ENCODE measurements around the gene KRTAP5-11.
"Not testable (repeated sequence)": the region's sequence is repeated elsewhere in the genome, so short reads cannot be mapped to it uniquely, and the experiment has no call there.

Gene KRTAP5-11

DNA sequence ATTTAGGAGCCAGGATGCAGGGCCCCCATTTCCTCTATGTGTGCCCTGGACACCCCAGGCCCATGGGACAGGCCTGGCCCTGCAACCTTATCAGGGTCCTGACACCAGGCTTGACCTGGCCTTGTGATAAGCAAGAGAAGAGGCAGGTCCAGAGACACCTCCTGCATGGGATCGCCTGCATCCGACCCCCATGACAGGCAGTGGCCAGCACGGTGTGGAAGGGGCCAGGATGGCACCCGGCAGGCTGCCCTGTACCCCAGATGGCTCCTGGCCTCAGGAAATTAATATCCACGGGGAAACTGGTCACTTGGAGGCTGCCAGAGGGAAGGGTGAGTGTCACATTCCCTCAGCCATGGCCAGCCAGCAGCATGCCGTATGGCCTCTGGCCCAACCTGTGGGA, 27.7 kb downstream of the KRTAP5-11 start:
- DNase-seq: no peak

DNA sequence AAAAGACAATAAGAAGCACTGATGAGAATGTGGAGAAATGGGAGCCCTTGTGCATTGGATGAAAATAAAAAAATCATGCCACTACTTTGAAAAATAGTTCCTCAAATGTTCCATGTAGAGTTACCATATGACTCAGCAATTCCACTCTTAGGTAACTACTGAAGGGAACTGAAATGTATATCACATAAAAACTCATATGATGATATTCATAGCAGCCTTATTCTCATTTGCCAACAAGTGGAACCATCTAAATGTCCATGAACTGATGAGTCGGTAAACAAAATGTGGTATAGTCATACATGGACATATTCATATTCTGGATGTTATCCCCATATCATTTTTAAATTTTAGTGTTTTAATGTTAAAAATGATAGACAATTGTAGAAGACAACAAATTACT, 31.0 kb downstream of the KRTAP5-11 start:
- no peak for DNase-seq

DNA sequence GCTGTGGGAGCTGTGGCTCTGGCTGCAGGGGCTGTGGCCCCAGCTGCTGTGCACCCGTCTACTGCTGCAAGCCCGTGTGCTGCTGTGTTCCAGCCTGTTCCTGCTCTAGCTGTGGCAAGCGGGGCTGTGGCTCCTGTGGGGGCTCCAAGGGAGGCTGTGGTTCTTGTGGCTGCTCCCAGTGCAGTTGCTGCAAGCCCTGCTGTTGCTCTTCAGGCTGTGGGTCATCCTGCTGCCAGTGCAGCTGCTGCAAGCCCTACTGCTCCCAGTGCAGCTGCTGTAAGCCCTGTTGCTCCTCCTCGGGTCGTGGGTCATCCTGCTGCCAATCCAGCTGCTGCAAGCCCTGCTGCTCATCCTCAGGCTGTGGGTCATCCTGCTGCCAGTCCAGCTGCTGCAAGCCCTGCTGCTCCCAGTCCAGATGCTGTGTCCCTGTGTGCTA, 33.9 kb downstream of the KRTAP5-11 start:
- DNase-seq: no peak

DNA sequence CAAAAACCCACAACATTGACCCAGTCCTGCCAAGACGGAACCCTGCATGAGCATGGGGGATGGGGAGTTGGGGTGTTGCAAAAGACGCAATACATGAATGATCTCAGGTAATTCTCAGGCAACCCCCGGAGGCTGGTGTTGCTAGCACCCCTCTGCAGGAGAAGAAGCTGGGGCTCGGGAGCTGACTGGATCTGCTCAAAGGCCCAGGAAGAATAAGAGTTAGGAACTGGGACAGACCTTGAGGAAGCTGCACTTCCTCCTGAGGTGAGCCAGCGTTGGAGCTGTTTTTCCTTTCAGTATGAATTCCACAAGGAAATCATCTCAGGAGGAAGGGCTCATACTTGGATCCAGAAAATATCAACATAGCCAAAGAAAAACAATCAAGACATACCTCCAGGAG, 34.6 kb downstream of the KRTAP5-11 start, which contains the start of gene KRTAP5-9:
KRTAP5-9 (plus strand) TSS at position 301 of the 400 bp plus-strand sequence. CDS start 238 bp downstream, outside the sequence.
- no peak for DNase-seq

DNA sequence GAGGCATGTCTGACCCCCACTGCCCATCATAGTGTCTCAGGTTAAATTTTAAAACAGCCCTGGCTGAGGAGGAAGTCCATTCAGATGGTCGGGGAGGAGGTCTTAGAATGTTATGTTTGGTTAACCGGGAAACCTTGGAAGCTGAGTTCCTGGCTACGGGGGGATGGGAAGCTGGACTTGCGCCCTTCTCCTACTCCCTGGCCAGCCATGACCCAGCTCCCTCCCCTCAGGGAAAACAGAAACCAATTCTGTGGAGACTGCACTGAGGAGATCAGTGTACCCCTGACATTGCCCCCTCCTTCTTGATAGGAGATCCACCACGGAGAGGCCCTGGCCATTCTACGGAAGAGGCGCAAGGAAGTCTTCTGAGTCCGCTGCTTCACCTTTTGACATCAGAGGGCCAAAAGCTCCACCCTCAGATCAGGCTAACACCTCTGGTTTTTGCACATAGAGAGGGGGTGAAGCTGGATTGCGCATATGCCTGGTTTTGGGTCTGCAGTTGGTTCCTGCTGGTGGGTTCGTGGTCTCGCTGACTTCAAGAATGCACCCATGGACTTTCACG, 37.2 kb downstream of the KRTAP5-11 start:
- no peak for DNase-seq

DNA sequence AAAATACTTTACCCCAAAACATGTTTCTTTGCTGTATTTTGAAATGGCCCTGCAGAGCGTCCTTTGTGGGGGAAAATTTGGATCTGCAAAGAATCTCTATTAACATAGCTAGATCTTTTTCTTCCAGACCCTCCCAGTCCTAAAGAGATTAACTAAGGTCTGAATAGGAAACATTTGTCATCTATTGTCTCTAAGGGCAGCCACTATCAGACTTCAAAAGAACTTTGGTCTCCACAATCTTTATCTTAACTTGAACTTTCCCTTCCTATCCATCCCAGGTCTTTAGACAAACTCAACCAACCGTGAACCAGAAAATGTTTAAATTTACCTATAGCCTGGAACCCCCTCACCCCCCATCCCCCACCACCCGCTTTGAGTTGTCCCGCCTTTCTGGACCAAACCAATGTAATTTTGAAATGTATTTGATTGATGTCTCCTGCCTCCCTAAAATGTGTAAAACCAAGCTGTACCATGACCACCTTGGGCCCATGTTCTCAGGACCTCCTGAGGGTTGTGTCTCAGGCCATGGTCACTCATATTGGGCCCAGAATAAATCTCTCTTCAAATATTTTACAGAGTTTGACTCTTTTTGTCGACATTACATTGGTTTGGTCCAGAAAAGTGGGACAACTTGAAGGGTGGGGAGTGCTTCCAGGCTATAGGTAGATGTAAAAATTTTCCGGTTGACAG, 38.0 kb downstream of the KRTAP5-11 start:
- DNase-seq: no peak

DNA sequence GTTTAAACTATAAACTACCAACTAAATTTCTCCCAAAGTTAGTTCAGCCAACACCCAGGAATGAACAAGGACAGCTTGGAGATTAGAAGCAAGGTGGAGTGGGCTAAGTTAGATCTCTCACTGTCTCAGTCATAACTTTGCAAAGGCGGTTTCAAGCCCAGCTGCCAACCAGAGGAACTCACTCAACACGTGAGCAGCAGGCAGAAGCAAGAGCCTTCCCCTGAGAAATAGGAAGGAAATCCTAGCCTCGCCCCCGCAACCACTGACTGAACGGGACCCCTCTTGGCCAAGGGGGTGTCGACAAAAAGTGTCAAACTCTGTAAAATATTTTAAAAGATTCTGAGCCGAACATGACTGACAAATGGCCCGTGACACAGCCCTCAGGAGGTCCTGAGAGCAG, 38.8 kb downstream of the KRTAP5-11 start:
- DNase-seq: no peak

DNA sequence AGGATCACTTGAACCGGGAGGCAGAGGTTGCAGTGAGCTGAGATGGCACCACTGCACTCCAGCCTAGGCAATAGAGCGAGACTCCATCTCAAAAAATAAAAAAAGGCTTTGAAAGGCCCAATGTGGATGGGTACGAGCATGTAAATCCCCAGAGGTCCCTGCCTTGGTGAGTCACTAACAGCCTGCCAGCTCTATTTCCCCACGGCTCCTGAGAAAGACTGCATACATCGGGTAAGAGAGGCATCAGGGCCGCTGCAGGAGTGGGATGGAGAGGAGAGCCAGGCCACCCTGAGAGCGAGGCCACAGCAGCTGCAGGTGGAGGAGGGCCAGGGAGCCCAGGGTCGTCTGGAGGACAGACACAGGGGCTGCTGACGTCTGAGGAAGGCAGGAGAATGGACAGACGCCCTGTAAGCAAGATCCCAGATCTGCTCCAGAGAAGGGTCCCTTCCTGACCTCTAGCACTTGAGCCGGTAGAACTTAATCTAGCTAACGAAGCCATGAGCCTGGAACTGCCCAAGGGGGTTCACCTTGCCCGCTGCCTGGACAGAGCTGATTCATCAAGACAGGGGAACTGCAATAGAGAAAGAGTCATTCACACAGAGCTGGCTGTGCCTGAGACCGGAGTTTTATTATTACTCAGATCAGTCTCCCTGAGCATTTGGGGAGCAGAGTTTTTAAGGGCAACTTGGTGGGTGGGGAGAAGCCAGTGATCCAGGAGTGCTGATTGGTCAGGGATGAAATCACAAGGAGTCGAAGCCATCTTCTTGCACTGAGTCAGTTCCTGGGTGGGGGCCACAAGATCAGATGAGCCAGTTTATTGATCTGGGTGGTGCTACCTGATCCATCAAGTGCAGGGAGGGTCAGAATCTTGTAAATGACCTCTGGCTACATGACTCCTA, 39.5 kb downstream of the KRTAP5-11 start:
- DNase-seq: no peak

DNA sequence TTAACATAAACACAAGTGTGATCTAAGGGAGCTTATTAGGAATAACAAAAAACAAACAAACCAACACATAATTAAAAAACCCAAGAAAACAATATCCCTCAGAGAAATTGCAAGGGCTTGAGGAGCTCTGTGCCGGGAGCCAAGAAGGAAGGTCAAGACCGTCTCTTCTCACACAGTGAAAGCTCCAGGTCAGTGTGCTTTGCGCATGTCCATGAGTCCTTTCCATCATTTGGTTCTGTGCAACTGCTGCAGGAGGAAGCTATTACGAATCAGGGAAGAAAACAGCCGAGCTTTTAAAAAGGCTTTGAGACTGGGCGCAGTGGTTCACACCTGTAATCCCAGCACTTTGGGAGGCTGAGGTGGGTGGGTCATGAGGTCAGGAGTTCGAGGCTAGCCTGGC, 40.3 kb downstream of the KRTAP5-11 start:
- no peak for DNase-seq

DNA sequence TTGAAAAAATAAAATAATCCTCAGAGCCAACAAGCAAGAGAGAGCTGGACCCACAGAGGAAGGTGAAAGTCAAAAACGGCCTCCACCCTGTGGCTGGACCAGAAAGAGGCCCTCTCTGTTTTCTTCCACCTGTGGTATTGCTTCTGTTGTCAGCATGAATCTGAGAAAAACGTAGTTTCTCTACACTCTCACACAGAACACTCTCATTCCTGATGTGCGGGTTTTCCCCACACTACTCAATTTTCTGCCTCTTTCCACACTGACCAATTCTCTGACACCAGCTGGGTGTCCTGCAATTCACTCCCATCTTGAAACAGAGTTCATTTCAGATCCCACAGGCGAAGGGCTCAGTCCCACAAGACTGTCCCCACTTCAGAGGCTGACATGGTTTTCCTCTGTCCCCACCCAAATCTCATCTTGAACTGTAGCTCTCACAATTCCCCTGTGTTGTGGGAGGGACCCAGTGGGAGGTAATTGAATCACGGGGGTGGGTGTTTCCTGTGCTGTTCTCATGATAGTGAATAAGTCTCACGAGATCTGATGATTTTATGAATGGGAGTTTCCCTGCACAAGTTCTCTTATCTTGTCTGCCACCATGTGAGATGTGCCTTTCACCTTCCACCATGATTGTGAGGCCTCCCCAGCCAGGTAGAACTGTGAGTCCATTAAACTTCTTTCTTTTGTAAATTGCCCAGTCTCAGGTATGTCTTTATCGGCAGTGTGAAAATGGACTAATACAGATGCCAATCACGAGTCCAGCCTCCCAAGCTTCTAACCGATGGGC, 42.0 kb downstream of the KRTAP5-11 start:
- DNase-seq: not testable (repeated sequence)

DNA sequence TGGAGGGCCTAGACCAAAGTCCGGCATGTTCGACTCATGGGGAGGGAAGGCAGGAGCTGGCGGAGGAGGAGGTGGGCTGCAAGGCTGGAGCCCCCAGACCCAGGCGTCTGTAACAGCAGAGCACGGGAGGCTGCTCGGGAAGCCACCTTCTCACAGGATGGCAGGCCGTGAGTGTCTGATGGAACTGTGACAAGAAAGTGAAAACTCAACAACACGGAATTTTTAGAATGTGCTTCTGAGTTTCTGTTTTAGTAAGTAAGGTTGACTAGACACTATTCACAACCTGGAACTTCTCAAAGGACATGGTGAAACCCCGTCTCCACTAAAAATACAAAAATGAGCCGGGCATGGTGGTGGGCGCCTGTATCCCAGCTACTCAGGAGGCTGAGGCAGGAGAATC, 42.7 kb downstream of the KRTAP5-11 start:
- DNase-seq: not testable (repeated sequence)

DNA sequence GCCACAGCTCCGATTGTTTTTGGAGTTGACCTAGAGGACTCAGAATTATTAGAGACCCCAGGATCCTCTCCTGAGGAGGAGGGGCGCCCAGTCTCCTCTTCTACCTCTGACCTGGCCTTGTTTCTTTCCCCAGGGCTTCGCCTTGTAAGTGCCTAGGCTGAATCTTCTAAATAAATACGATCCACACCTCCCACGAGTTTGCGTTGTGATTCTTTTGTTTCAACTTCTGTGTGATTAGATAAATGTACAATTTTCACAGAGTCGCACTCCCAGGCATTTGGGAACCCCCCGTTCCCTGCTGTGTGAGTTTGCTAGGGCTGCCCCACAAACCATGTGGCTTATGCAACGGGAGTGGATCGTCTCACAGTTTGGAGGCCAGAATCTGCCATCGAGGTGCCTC, 43.7 kb downstream of the KRTAP5-11 start:
- DNase-seq: no peak

DNA sequence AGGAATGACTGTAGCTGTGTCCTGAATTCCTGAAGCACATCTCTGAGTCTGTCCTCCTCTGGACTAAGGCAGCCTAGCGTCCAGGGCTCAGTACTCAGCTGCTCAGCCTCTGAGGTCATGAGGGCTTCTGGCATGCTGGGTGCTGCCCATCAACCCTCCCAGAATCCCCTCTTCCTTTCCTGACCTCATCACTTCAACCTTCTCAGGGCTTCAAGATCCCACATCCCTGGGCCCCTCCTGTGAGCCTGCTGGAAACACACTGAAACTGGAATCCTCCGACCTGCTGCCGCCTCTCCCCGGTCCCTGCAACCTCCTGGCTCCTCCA, 44.0 kb downstream of the KRTAP5-11 start:
- DNase-seq: no peak

DNA sequence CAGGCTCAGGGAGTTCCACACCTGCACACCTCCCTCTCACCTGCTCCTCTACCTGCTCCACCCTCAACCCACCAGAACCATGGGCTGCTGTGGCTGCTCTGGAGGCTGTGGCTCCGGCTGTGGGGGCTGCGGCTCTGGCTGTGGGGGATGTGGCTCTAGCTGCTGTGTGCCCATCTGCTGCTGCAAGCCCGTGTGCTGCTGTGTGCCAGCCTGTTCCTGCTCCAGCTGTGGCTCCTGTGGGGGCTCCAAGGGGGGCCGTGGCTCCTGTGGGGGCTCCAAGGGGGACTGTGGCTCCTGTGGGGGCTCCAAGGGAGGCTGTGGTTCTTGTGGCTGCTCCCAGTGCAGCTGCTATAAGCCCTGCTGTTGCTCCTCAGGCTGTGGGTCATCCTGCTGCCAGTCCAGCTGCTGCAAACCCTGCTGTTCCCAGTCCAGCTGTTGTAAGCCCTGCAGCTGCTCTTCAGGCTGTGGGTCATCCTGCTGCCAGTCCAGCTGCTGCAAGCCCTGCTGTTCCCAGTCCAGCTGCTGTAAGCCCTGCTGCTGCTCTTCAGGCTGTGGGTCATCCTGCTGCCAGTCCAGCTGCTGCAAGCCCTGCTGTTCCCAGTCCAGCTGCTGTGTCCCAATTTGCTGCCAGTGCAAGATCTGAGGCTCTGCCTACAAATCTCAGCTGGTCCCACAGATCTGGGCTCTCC, 44.6 kb downstream of the KRTAP5-11 start, which contains the start of gene KRTAP5-8:
KRTAP5-8 (plus strand) TSS at position 49 of the 689 bp plus-strand sequence; CDS start at position 80, 31 bp downstream.
- not testable (repeated sequence) for DNase-seq

DNA sequence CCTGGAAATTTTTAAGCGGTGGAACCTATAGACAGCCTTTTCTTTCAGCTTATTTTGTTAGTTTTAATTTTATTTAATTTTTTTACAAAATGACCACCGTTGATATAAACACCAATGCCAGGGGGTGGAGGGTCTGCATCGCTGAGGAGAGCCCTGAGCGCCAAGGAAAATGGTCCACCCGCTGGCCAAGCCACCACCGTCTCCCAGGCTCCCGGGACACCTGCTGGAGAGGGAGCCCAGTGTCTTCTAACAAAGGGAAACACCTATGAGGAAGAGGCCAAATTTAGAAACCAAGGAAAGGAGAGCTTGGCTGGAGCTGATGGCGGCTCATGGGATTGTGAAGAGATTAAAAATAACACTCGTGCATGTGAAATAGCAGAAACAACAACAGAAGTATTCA, 45.1 kb downstream of the KRTAP5-11 start:
- DNase-seq: no peak

DNA sequence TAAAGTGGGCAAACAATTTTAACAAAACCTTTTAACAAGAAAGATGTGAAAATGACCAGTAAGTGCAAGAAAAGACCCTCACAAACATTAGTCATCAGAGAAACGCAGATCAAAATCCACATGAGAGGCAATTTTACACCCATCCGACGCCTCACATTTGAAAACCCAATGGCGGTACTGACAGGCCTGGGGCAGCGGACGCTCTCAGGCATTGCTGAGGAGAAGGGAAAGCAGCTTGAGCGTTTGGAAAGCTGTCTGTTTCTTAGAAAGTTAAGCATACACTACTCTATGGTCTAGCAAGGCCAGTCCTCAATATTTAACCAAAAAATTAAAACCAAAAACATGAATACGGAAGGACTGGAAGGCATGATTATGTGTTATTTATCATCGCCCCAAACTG, 46.9 kb downstream of the KRTAP5-11 start:
- DNase-seq: no peak

DNA sequence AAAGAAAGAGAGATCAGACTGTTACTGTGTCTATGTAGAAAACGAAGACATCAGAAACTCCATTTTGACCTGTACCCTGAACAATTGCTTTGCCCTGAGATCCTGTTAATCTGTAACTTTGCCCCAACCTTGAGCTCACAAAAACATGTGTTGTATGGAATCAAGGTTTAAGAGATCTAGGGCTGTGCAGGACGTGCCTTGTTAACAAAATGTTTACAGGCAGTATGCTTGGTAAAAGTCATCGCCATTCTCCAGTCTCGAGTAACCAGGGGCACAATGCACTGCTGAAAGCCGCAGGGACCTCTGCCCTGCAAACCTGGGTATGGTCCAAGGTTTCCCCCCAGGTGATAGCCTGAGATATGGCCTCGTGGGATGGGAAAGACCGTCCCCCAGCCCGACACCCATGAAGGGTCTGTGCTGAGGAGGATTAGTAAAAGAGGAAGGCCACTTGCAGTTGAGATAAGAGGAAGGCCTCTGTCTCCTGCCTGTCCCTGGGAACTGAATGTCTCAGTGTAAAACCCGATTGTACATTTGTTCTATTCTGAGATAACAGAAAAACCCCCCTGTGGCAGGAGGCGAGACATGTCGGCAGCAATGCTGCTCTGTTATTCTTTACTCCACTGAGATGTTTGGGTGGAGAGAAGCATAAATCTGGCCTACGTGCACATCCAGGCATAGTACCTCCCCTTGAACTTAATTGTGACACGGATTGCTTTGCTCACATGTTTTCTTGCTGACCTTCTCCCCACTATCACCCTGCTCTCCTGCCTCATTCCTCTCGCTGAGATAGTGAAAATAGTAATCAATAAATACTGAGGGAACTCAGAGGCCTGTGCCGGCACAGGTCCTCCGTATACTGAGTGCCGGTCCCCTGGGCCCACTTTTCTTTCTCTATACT, 47.7 kb downstream of the KRTAP5-11 start:
- not testable (repeated sequence) for DNase-seq

DNA sequence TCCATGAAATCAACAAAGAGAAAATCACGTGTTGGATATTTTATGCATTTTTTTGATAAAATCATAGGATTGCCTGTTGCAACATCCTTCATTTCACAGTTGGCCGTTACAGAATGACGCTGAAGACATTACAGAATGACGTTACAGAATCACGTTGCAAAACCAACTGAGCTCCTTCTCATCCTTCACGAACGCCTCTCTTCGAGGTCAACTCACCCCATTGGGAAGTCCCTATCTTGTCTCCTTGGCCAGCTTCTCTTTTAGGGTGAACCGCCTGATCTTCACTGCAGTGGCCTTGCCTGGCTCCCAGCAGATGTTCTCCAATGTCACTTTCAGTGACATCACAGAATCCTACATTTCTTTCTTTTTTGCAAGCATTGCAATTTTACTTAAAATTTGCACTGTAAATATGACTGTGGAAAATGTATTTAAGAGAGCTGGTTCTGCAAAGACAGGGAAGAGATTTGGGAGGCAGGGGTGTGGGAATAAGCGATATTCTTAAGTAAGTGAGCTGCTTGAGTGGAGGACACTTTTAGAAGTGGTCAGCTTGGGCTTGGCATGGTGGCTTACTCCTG, 50.6 kb downstream of the KRTAP5-11 start:
- no peak for DNase-seq
